PC-9 (cell line): ENCODE measurements around the gene AFAP1L2. TPM values are rescaled to one million over a fixed set of nuclear protein-coding genes. Genes with fewer than 3 reads are reported as not detected.

Experiments used
- BruUV-seq: library from RNA; stranded (reverse); fragments of 400-500 nt; replicated peaks from 2 replicates; lab custom pipeline; 2021; lab: Mats Ljungman, UMichigan
- CTCF ChIA-PET: fragments of 300-600 bp; sonication (Branson Sonifier 250); formaldehyde crosslinking; loops from one replicate; lab custom pipeline; 2022; ENCODE audit warnings: antibody characterized with exemption; lab: Charles Lee
- POLR2A ChIA-PET: fragments of 300-600 bp; sonication (Branson Sonifier 250); formaldehyde crosslinking; loops from one replicate; lab custom pipeline; 2022; ENCODE audit warnings: antibody characterized with exemption; ENCODE audit not compliant: unreplicated experiment; lab: Charles Lee
- DNase-seq, 2 experiments: peaks; one replicate each; pipeline versions ENCODE4 v3.0.0 to v3.0.0-alpha.2; 2015 to 2022; ENCODE audit warnings: mixed read lengths in 1 of 2
- H2AFZ ChIP-seq: fragments of 200-600 bp; sonication (generic); 2 replicates; pipeline ENCODE4 v1.8.1; 2017; ENCODE audit warnings: antibody characterized with exemption
- H3F3A ChIP-seq: fragments of 200-600 bp; sonication (generic); 2 replicates; pipeline ENCODE4 v1.8.1; 2017; ENCODE audit warnings: antibody characterized with exemption, mild to moderate bottlenecking, low read depth; ENCODE audit not compliant: insufficient read depth
- H3K27ac ChIP-seq: fragments of 200-600 bp; sonication (generic); 2 replicates; pipeline ENCODE4 v1.6.1; 2016; ENCODE audit warnings: mixed run types
- H3K27me3 ChIP-seq: fragments of 200-600 bp; sonication (generic); 2 replicates; pipeline ENCODE4 v1.6.1; 2016; ENCODE audit warnings: low read depth, mixed run types; ENCODE audit not compliant: insufficient read depth
- H3K36me3 ChIP-seq: fragments of 200-600 bp; sonication (generic); 2 replicates; pipeline ENCODE4 v1.6.1; 2016; ENCODE audit warnings: low read depth, mixed run types
- H3K4me1 ChIP-seq: fragments of 200-600 bp; sonication (generic); replicated peaks from 2 replicates; pipeline ENCODE4 v1.6.1; 2016; ENCODE audit warnings: mixed run types; ENCODE audit not compliant: insufficient read depth
- H3K4me2 ChIP-seq: fragments of 200-600 bp; sonication (generic); 2 replicates; pipeline ENCODE4 v1.6.1; 2017; ENCODE audit warnings: mixed run types
- H3K4me3 ChIP-seq: fragments of 200-600 bp; sonication (generic); 2 replicates; pipeline ENCODE4 v1.6.1; 2016; ENCODE audit warnings: mixed run types
- H3K79me2 ChIP-seq: fragments of 200-600 bp; sonication (generic); 2 replicates; pipeline ENCODE4 v1.6.1; 2017; ENCODE audit warnings: low read depth, mixed run types
- H3K9me2 ChIP-seq: fragments of 200-600 bp; sonication (generic); 2 replicates; pipeline ENCODE4 v1.8.1; 2017; ENCODE audit warnings: mild to moderate bottlenecking; ENCODE audit not compliant: insufficient read depth
- H3K9me3 ChIP-seq: fragments of 200-600 bp; sonication (generic); 2 replicates; pipeline ENCODE4 v1.8.1; 2016; ENCODE audit warnings: low read depth; ENCODE audit not compliant: insufficient read depth
- H4K20me1 ChIP-seq: fragments of 200-600 bp; sonication (generic); 2 replicates; pipeline ENCODE4 v1.8.1; 2017; ENCODE audit not compliant: insufficient read depth
- EZH2 ChIP-seq: fragments of 200-600 bp; sonication (generic); IDR thresholded peaks from 2 replicates; pipeline ENCODE4 v1.8.0; 2017; ENCODE audit warnings: antibody characterized with exemption, low read depth
- intact Hi-C: fragments of 100-400 bp; cut with micrococcal nuclease; formaldehyde crosslinking; loops from one replicate; pipeline ENCODE4 v1.10.0; 2022; ENCODE audit not compliant: unreplicated experiment
- total RNA-seq: library from RNA; stranded (reverse); gene quantifications from 2 replicates; pipeline ENCODE4 v1.2.3, GENCODE V29; 2021
- TF ChIP-seq, protein P1 (sequence below): fragments of 200-600 bp; sonication (generic); conservative IDR thresholded peaks from 2 replicates; pipeline ENCODE4 v1.6.1; 2017; ENCODE audit warnings: mixed run types, antibody characterized with exemption, mild to moderate bottlenecking, moderate library complexity

Gene AFAP1L2
- total RNA-seq, 1 experiment from 2014 or later = 35.4 TPM

DNA sequence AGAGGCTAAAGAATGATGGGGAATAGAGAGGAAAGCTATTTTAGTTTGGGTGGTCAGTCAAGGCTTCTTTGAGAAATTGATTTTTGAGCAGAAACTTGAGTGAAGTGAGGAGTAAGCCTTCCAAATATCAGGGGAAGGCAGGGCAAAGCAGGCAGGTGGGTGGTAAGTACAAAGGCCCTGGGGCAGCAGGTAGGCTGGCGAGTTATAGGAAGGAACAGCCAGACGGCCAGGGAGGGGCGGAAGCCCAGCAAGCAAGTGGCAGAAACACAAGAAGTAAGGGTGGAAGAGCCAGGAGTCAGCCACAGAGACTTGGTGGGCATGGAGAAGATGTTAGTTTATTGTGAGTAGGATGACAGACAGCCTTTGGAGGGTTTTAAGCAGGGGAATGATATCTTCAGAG lies 130.4 kb downstream of the AFAP1L2 start:
- BruUV-seq = no TSS peak
- H3K4me3 ChIP-seq = no peak overlapping the region
- H3K9me3 ChIP-seq = no peaks in the 10 kb centered on the region
- H3K4me2 ChIP-seq = no peak overlapping the region
- no peaks in the 10 kb centered on the region for H3K36me3 ChIP-seq
- H3K9me2 ChIP-seq = no peaks in the 10 kb centered on the region
- POLR2A ChIA-PET = no interaction called here
- intact Hi-C loops = loop anchor here (10.0 kb wide), 1 partner anchor 99 kb away; the partner anchor contains the start of genes CCDC186 and TDRD1
- no peak for TF ChIP-seq EZH2
- TF ChIP-seq, protein P1, sequence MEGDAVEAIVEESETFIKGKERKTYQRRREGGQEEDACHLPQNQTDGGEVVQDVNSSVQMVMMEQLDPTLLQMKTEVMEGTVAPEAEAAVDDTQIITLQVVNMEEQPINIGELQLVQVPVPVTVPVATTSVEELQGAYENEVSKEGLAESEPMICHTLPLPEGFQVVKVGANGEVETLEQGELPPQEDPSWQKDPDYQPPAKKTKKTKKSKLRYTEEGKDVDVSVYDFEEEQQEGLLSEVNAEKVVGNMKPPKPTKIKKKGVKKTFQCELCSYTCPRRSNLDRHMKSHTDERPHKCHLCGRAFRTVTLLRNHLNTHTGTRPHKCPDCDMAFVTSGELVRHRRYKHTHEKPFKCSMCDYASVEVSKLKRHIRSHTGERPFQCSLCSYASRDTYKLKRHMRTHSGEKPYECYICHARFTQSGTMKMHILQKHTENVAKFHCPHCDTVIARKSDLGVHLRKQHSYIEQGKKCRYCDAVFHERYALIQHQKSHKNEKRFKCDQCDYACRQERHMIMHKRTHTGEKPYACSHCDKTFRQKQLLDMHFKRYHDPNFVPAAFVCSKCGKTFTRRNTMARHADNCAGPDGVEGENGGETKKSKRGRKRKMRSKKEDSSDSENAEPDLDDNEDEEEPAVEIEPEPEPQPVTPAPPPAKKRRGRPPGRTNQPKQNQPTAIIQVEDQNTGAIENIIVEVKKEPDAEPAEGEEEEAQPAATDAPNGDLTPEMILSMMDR = no peak
- no peak overlapping the region for H3K27ac ChIP-seq
- CTCF ChIA-PET = no interaction called here
- H2AFZ ChIP-seq = no peak overlapping the region
- H4K20me1 ChIP-seq = no peaks in the 10 kb centered on the region
- H3K4me1 ChIP-seq = 0 out of 2 replicates have a peak, but pooled peaks cover 10% of the 10 kb centered on the region
- H3K79me2 ChIP-seq = no peaks in the 10 kb centered on the region
- no peak for DNase-seq
- H3K27me3 ChIP-seq = no peaks in the 10 kb centered on the region
- peaks cover 5% of the 10 kb centered on the region for H3F3A ChIP-seq

DNA sequence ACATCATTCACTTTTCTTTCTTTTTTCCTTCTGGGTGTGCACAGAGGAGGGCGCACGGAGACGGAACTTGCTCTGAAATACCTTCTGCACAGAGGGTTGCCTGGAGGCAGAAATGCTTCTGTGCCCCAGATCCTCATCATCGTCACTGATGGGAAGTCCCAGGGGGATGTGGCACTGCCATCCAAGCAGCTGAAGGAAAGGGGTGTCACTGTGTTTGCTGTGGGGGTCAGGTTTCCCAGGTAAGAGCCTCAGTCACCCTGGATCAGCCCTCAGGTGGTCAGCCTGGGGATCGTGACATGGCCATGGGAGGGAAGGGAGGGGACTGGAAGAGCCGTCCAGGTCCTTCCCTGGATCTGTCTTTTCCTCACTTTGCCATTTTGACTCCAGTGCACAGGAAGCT lies 131.6 kb downstream of the AFAP1L2 start:
- Histone ChIP-seq H3K36me3 (no peaks in the 10 kb centered on the region), H3K27me3 (no peaks in the 10 kb centered on the region), H3K9me2 (no peaks in the 10 kb centered on the region), H3K9me3 (no peaks in the 10 kb centered on the region), H3K4me3 (no peak overlapping the region), H3K79me2 (no peaks in the 10 kb centered on the region), H4K20me1 (no peaks in the 10 kb centered on the region), H3K4me2 (no peak overlapping the region), H3K4me1 (0 out of 2 replicates have a peak, but pooled peaks cover 10% of the 10 kb centered on the region), H3F3A (peaks cover 5% of the 10 kb centered on the region), H3K27ac (no peak overlapping the region), H2AFZ (no peak overlapping the region)
- intact Hi-C loops = loop anchor here (10.0 kb wide), 1 partner anchor 98 kb away; the partner anchor contains the start of genes CCDC186 and TDRD1
- no TSS peak for BruUV-seq
- DNase-seq = no peak
- CTCF ChIA-PET = no interaction called here
- TF ChIP-seq, protein P1 = no peak
- no peak for TF ChIP-seq EZH2
- POLR2A ChIA-PET = no interaction called here

DNA sequence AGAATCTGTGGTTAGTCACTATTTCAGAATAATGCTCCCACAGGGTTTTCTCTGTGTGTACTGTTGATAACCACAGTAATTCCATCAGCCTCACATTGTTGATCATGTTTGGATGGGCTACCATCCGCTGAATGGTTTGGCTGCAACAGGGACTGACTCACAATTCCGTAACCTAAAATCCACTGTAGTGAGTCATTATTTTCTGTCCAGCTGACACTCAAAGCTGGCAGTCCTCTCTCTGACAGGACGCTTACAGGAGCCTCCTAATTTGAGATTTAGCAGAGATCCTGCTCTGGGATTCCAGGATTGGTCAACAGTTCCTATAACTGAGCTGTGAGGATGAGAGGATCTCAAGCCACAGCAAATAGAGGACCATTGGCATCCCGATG lies 132.5 kb downstream of the AFAP1L2 start:
- Histone ChIP-seq H3F3A (peaks cover 5% of the 10 kb centered on the region), H3K4me1 (0 out of 2 replicates have a peak, but pooled peaks cover 10% of the 10 kb centered on the region), H3K79me2 (no peaks in the 10 kb centered on the region), H3K9me2 (no peaks in the 10 kb centered on the region), H4K20me1 (no peaks in the 10 kb centered on the region), H3K9me3 (no peaks in the 10 kb centered on the region), H3K4me2 (no peak overlapping the region), H3K27me3 (no peaks in the 10 kb centered on the region), H2AFZ (no peak overlapping the region), H3K27ac (no peak overlapping the region), H3K4me3 (no peak overlapping the region), H3K36me3 (no peaks in the 10 kb centered on the region)
- POLR2A ChIA-PET = no interaction called here
- TF ChIP-seq, protein P1 = no peak
- no peak for TF ChIP-seq EZH2
- BruUV-seq = no TSS peak
- intact Hi-C loops = loop anchor here (2.0 to 10.0 kb wide), 2 partner anchors 27 to 97 kb away; partner anchors contain the start of genes CCDC186 and TDRD1
- DNase-seq = peak; percentile 40 to 80
- CTCF ChIA-PET = no interaction called here
